H9 (cell line): ENCODE measurements around the gene KRTAP5-4. TPM values are rescaled to one million over a fixed set of nuclear protein-coding genes. Genes with fewer than 3 reads are reported as not detected.

ENCODE experiments used
- DNase-seq: peaks from one replicate; pipeline ENCODE4 v3.0.0-alpha.2; 2017
- H2AFZ ChIP-seq: one replicate; pipeline ENCODE4 v1.6.1; 2013; ENCODE audit warnings: mild to moderate bottlenecking, low read length, control low read depth, moderate library complexity
- H2AK5ac ChIP-seq: 2 replicates; pipeline ENCODE4 v1.6.1; 2013; ENCODE audit warnings: low read length, control low read depth, mixed read lengths; ENCODE audit not compliant: insufficient read length
- H2BK120ac ChIP-seq: one replicate; pipeline ENCODE4 v1.6.1; 2013; ENCODE audit warnings: low read depth, mild to moderate bottlenecking, low read length, control low read depth, inconsistent platforms; ENCODE audit not compliant: poor library complexity, severe bottlenecking
- H2BK12ac ChIP-seq: 2 replicates; pipeline ENCODE4 v1.6.1; 2013; ENCODE audit warnings: low read length, control low read depth, mixed read lengths, low read depth; ENCODE audit not compliant: insufficient read length
- H2BK15ac ChIP-seq: 2 replicates; pipeline ENCODE4 v1.6.1; 2013; ENCODE audit warnings: low read depth, low read length, control low read depth
- H2BK20ac ChIP-seq: one replicate; pipeline ENCODE4 v1.6.1; 2013; ENCODE audit warnings: low read depth, mild to moderate bottlenecking, low read length, control low read depth, inconsistent platforms; ENCODE audit not compliant: poor library complexity, severe bottlenecking
- H2BK5ac ChIP-seq: 2 replicates; pipeline ENCODE4 v1.6.1; 2013; ENCODE audit warnings: low read length, control low read depth, mixed read lengths; ENCODE audit not compliant: insufficient read length
- H3K14ac ChIP-seq: 2 replicates; pipeline ENCODE4 v1.6.1; 2013; ENCODE audit warnings: low read length, control low read depth; ENCODE audit not compliant: insufficient read depth
- H3K18ac ChIP-seq: 2 replicates; pipeline ENCODE4 v1.6.1; 2013; ENCODE audit warnings: low read depth, mild to moderate bottlenecking, mixed read lengths, low read length, control low read depth; ENCODE audit not compliant: insufficient read length
- H3K23ac ChIP-seq: 2 replicates; pipeline ENCODE4 v1.6.1; 2013; ENCODE audit warnings: low read length, control low read depth, mixed read lengths, low read depth; ENCODE audit not compliant: insufficient read length
- H3K23me2 ChIP-seq: 2 replicates; pipeline ENCODE4 v1.6.1; 2013; ENCODE audit warnings: low read depth, mild to moderate bottlenecking, mixed read lengths, low read length, control low read depth; ENCODE audit not compliant: insufficient read length, poor library complexity, severe bottlenecking
- H3K27ac ChIP-seq: 2 replicates; pipeline ENCODE4 v1.5.1; 2013; ENCODE audit warnings: low read length, control low read depth, mixed read lengths, low read depth; ENCODE audit not compliant: insufficient read length
- H3K27me3 ChIP-seq: 2 replicates; pipeline ENCODE4 v1.6.1; 2013; ENCODE audit warnings: low read length, control low read depth, inconsistent platforms; ENCODE audit not compliant: insufficient read depth
- H3K4ac ChIP-seq: 2 replicates; pipeline ENCODE4 v1.6.1; 2013; ENCODE audit warnings: low read depth, mild to moderate bottlenecking, control low read depth, inconsistent platforms, low read length, moderate library complexity
- H3K4me1 ChIP-seq: 2 replicates; pipeline ENCODE4 v1.6.1; 2013; ENCODE audit warnings: low read length, control low read depth, inconsistent platforms; ENCODE audit not compliant: insufficient read depth
- H3K4me2 ChIP-seq: 2 replicates; pipeline ENCODE4 v1.6.1; 2013; ENCODE audit warnings: low read length, control low read depth, mixed read lengths; ENCODE audit not compliant: insufficient read length, insufficient read depth
- H3K56ac ChIP-seq: 2 replicates; pipeline ENCODE4 v1.6.1; 2013; ENCODE audit warnings: low read depth, mild to moderate bottlenecking, mixed read lengths, low read length, control low read depth; ENCODE audit not compliant: insufficient read length
- H3K79me1 ChIP-seq: 2 replicates; pipeline ENCODE4 v1.6.1; 2013; ENCODE audit warnings: low read depth, mild to moderate bottlenecking, moderate library complexity, low read length, control low read depth, inconsistent platforms; ENCODE audit not compliant: insufficient read depth, poor library complexity, severe bottlenecking
- H3K79me2 ChIP-seq: 2 replicates; pipeline ENCODE4 v1.6.1; 2013; ENCODE audit warnings: low read length, control low read depth, inconsistent platforms; ENCODE audit not compliant: insufficient read depth
- H3K9ac ChIP-seq: 2 replicates; pipeline ENCODE4 v1.6.1; 2013; ENCODE audit warnings: low read length, control low read depth, mixed read lengths; ENCODE audit not compliant: insufficient read length; ENCODE audit errors: extremely low read depth
- H3K9me3 ChIP-seq: one replicate; pipeline ENCODE4 v1.6.1; 2013; ENCODE audit warnings: low read depth, low read length, inconsistent platforms; ENCODE audit not compliant: control insufficient read depth
- H3T11ph ChIP-seq: one replicate; pipeline ENCODE4 v1.6.1; 2013; ENCODE audit warnings: mild to moderate bottlenecking, low read length, control low read depth, inconsistent platforms
- H4K20me1 ChIP-seq: one replicate; pipeline ENCODE4 v1.6.1; 2013; ENCODE audit not compliant: control insufficient read depth, insufficient read length, insufficient read depth
- H4K5ac ChIP-seq: 2 replicates; pipeline ENCODE4 v1.6.1; 2013; ENCODE audit warnings: low read depth, mild to moderate bottlenecking, mixed read lengths, low read length, control low read depth; ENCODE audit not compliant: insufficient read length
- H4K8ac ChIP-seq: replicated peaks from 2 replicates; pipeline ENCODE4 v1.6.1; 2013; ENCODE audit warnings: low read length, control low read depth, mixed read lengths, low read depth; ENCODE audit not compliant: insufficient read length
- H4K91ac ChIP-seq: 2 replicates; pipeline ENCODE4 v1.6.1; 2013; ENCODE audit warnings: low read depth, mild to moderate bottlenecking, moderate library complexity, mixed read lengths, low read length, control low read depth; ENCODE audit not compliant: insufficient read length
- H3K27ac Mint-ChIP-seq, 3 experiments: 2 replicates in 2 of 3; 3 replicates in 1 of 3; pipeline ENCODE4 v1.8.0; 2020 to 2021; ENCODE audit warnings: mixed read lengths in 3 of 3, mild to moderate bottlenecking in 1 of 3, moderate library complexity in 1 of 3
- H3K27me3 Mint-ChIP-seq: 2 replicates; pipeline ENCODE4 v1.8.0; 2021; ENCODE audit warnings: low read depth, mild to moderate bottlenecking, moderate library complexity, mixed read lengths
- H3K36me3 Mint-ChIP-seq, 3 experiments: 2 replicates in 2 of 3; 3 replicates in 1 of 3; pipeline ENCODE4 v1.8.0; 2020 to 2021; ENCODE audit warnings: low read depth in 3 of 3, mixed read lengths in 3 of 3; ENCODE audit not compliant: insufficient read depth in 1 of 3
- H3K4me1 Mint-ChIP-seq, 2 experiments: 2 replicates each; pipeline ENCODE4 v1.8.0; 2020; ENCODE audit warnings: mixed read lengths in 2 of 2
- H3K4me3 Mint-ChIP-seq, 2 experiments: 2 replicates in 1 of 2; 3 replicates in 1 of 2; pipeline ENCODE4 v1.8.0; 2020 to 2021; ENCODE audit warnings: mild to moderate bottlenecking in 2 of 2, mixed read lengths in 2 of 2, moderate library complexity in 1 of 2
- H3K9me3 Mint-ChIP-seq, 2 experiments: 2 replicates in 1 of 2; 3 replicates in 1 of 2; pipeline ENCODE4 v1.8.0; 2020; ENCODE audit warnings: mild to moderate bottlenecking in 2 of 2, mixed read lengths in 2 of 2, moderate library complexity in 1 of 2
- CTCF ChIP-seq: fragments of 200-600 bp; sonication (generic); conservative IDR thresholded peaks from 3 replicates; pipeline ENCODE4 v1.8.0; 2021; ENCODE audit warnings: antibody characterized with exemption, mild to moderate bottlenecking
- WGBS: extraction: QIAGEN DNeasy Blood & Tissue Kit; methylation state at CpG from one replicate; pipeline ENCODE4 v1.1.7; 2013; ENCODE audit warnings: missing lambda C conversion rate, low lambda C conversion rate, mixed read lengths; ENCODE audit not compliant: insufficient read length; ENCODE audit errors: extremely low coverage; 5-methylcytosine and 5-hydroxymethylcytosine counted together
- total RNA-seq: library from RNA; stranded (reverse); gene quantifications from 2 replicates; pipeline ENCODE4 v1.2.1, GENCODE V29; 2021

KRTAP5-4 gene
- total RNA-seq, 1 experiment from 2014 or later, result not detected

GRCh38 chr11:1643146-1643690 is 21.3 kb upstream of the KRTAP5-4 start:
- TF ChIP-seq CTCF, result no peak
- no peak for DNase-seq
- Histone ChIP-seq H2AFZ (no peak overlapping the region), H3T11ph (no peak overlapping the region), H3K27me3 (no peaks in the 10 kb centered on the region), H4K8ac (no peak overlapping the region), H3K79me1 (no peaks in the 10 kb centered on the region), H2AK5ac (no peak overlapping the region), H3K9ac (no peak overlapping the region), H3K9me3 (no peaks in the 10 kb centered on the region), H3K4me1 (no peaks in the 10 kb centered on the region), H3K27ac (no peak overlapping the region), H4K5ac (no peak overlapping the region), H2BK120ac (no peak overlapping the region), H3K23me2 (no peaks in the 10 kb centered on the region), H3K23ac (no peak overlapping the region), H3K4me2 (no peak overlapping the region), H3K14ac (no peak overlapping the region), H2BK12ac (no peak overlapping the region), H3K56ac (no peak overlapping the region), H2BK5ac (no peak overlapping the region), H3K79me2 (no peaks in the 10 kb centered on the region), H4K20me1 (no peaks in the 10 kb centered on the region), H2BK20ac (no peak overlapping the region), H3K4ac (no peak overlapping the region), H2BK15ac (no peak overlapping the region), H3K18ac (no peak overlapping the region), H4K91ac (no peak overlapping the region)
- H3K27me3 Mint-ChIP-seq, result peaks cover 37% of the 10 kb centered on the region
- H3K27ac Mint-ChIP-seq, result no peak overlapping the region
- no peaks in the 10 kb centered on the region for H3K36me3 Mint-ChIP-seq
- peaks cover 0 to 4% of the 10 kb centered on the region in 2 experiments; a peak in 1 of 5 replicates for H3K9me3 Mint-ChIP-seq
- H3K4me3 Mint-ChIP-seq, result no peak overlapping the region
- WGBS, result no CpG with 5 or more reads among the region's 20 CpGs
- H3K4me1 Mint-ChIP-seq, result peaks cover 3 to 5% of the 10 kb centered on the region in 2 experiments; a peak in 2 of 4 replicates
